Left lung (tissue), 10 donors: Measurements from ENCODE around the gene ABL1. TPM values are rescaled to one million over a fixed set of nuclear protein-coding genes. Genes with fewer than 3 reads are reported as not detected.
A peak's percentile ranks its signal among the peaks of the same experiment; 100 is the strongest.

ENCODE experiments used
- ATAC-seq: fragments of 200-7000 bp; cut with Tn5 transposase; one replicate; pipeline ENCODE4 v1.9.1; 2020; ENCODE audit warnings: moderate library complexity
- DNase-seq, 4 donors: peaks; one replicate each; pipeline ENCODE4 v3.0.0-alpha.2; 2013 to 2020
- H3K27ac ChIP-seq, 2 donors: fragments of 200-600 bp; sonication (generic) in 1 of 2; one replicate each; pipeline versions ENCODE4 v1.5.0 to v1.8.0; 2020 to 2021
- H3K27me3 ChIP-seq, 2 donors: fragments of 200-600 bp; sonication (generic) in 1 of 2; one replicate each; pipeline versions ENCODE4 v1.5.0 to v1.8.0; 2020 to 2021
- H3K36me3 ChIP-seq, 2 donors: fragments of 200-600 bp; sonication (generic) in 1 of 2; one replicate each; pipeline versions ENCODE4 v1.5.0 to v1.8.0; 2020 to 2021
- H3K4me1 ChIP-seq, 2 donors: fragments of 200-600 bp; one replicate each; pipeline ENCODE4 v1.8.0; 2021
- H3K4me3 ChIP-seq, 2 donors: fragments of 200-600 bp; sonication (generic) in 1 of 2; one replicate each; pipeline versions ENCODE4 v1.5.0 to v1.8.0; 2020 to 2021; ENCODE audit warnings: mild to moderate bottlenecking in 1 of 2
- H3K9me3 ChIP-seq, 2 donors: fragments of 200-600 bp; sonication (generic) in 1 of 2; one replicate each; pipeline versions ENCODE4 v1.5.0 to v1.8.0; 2020 to 2021
- CTCF ChIP-seq, 2 donors: fragments of 200-600 bp; sonication (generic) in 1 of 2; IDR thresholded peaks; one replicate each; pipeline versions ENCODE4 v1.5.0 to v1.8.0; 2021; ENCODE audit warnings: antibody characterized with exemption in 2 of 2
- intact Hi-C, 2 donors: fragments of 100-400 bp; cut with DNase I; formaldehyde crosslinking; loops; one replicate each; pipeline versions ENCODE4 v1.11.2 to v1.14.2; 2022
- polyA plus RNA-seq, 6 donors: library from polyadenylated mRNA; unstranded; fragments of 120-200 nt; gene quantifications; one replicate each; pipeline ENCODE4 v1.2.1, GENCODE V29; 2013; ENCODE audit not compliant: insufficient read length in 6 of 6
- total RNA-seq, 2 donors: library from RNA; stranded (reverse); fragmentation: NEBNext Ultra II Directional; extraction: Animal tissue kit (Norgen Biotek cat#: 25700); gene quantifications; one replicate each; pipeline ENCODE4 v1.2.1, GENCODE V29; 2021
- donor health status: DM: no; HTN: yes; CAD: no.
- donor health status: DM: no; HTN: no; CAD: no.

The ABL1 gene
- total and polyA plus RNA-seq, 8 donors: 55.6 to 83.3 (median 72.4) TPM

DNA sequence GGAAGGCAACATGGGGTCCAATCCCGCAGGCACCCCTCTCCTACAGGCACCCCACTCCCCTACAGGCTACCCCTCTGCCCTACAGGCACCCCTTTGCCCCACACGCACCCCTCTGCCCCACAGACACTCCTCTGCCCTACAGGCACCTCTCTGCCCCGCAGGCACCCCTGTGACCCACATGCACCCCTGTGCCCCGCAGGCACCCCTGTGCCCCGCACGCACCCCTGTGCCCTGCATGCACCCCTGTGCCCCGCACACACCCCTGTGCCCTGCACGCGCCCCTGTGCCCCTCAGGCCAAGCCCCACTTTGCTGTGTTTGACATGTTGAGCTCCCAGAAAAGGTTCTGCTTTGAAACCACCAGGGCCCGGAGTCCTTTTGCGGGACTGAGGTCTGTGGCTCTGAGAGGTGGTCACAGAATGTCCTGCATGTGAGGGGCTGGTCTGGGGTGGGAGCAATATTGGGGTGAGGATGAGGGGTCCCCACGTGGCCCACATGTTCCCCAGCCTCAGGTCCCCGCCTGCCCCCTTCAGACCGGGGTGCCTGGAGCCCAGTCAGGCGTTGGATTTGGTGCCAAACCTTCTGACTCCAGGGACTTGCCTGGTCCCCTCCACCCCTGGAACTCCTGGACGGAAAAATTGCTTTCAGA lies 62.2 kb downstream of the ABL1 start:
- H3K27ac ChIP-seq: no peak overlapping the region
- H3K36me3 ChIP-seq: peaks cover 0 to 5% of the 10 kb centered on the region in 2 donors
- TF ChIP-seq CTCF (IDR thresholded peaks at IDR 0.05): no peak
- H3K4me3 ChIP-seq: no peak overlapping the region
- peaks cover 0 to 61% of the 10 kb centered on the region in 2 donors for H3K27me3 ChIP-seq
- ATAC-seq (no peak), DNase-seq (peak in 1 of 4 donors; percentile 72)
- intact Hi-C loops: no loop called here
- no peaks in the 10 kb centered on the region for H3K9me3 ChIP-seq
- peaks cover 0 to 6% of the 10 kb centered on the region in 2 donors for H3K4me1 ChIP-seq

DNA sequence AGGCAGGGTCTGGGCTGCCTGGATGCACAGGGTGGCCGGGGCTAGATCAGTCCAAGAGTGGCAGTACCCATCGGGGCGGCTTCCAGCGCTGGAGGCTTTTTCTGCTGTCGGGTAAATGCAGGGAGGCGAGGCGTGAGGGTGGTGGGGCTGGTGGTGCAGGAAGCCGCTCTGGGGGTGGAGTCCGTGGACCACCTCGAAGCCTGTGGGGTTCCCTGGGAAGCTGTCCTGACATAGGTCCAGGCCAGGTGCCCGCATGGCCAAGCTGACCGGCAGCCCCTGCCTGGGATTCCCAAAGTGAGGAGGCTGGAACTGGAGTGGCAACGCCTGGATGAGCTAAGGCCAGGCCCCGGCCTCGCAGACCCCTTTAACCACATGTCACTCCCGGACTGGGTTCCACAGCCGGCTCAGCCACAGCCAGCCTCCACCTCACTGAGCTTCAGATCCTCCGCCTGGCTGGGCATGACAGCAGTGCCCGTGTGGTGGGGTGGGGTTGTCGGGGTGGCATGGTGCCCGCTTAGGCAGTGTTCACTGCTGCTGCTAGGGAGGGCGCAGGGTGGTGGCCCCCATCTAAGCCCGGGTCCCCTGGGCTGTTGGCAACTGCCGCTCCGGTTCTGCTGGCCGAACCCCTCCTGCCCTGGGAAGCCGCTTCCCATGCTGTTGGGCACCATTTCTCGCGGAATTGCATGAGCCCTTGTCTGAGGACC lies 62.9 kb downstream of the ABL1 start:
- peaks cover 0 to 6% of the 10 kb centered on the region in 2 donors for H3K4me1 ChIP-seq
- peaks cover 0 to 68% of the 10 kb centered on the region in 2 donors for H3K27me3 ChIP-seq
- intact Hi-C loops: no loop called here
- TF ChIP-seq CTCF (IDR thresholded peaks at IDR 0.05): no peak
- no peak overlapping the region for H3K27ac ChIP-seq
- H3K9me3 ChIP-seq: no peaks in the 10 kb centered on the region
- H3K36me3 ChIP-seq: no peaks in the 10 kb centered on the region
- H3K4me3 ChIP-seq: no peak overlapping the region
- no peak for ATAC-seq
- DNase-seq: peak in 1 of 4 donors; percentile 75

DNA sequence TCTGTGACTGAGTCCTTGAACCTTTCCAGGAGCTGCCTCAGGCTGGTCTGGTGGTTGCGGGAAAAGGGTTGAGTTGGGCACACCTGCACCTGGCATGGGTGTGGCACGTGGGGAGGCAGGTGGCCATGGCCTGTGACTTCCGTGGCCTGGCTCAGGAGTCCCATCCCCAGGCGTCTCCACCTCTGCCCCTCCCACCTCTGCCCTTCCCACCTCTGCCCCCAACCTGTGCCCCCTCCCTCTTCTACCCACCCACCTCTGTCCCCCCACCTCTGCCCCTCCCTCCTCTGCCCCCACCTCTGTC lies 63.4 kb downstream of the ABL1 start:
- peaks cover 0 to 5% of the 10 kb centered on the region in 2 donors for H3K4me1 ChIP-seq
- H3K36me3 ChIP-seq: no peaks in the 10 kb centered on the region
- TF ChIP-seq CTCF (IDR thresholded peaks at IDR 0.05): no peak
- no peaks in the 10 kb centered on the region for H3K9me3 ChIP-seq
- H3K27ac ChIP-seq: no peak overlapping the region
- DNase-seq: no peak
- intact Hi-C loops: no loop called here
- H3K4me3 ChIP-seq: no peak overlapping the region
- no peak for ATAC-seq
- peaks cover 0 to 74% of the 10 kb centered on the region in 2 donors for H3K27me3 ChIP-seq

GRCh38 chr9:130899051-130899748 lies 64.1 kb downstream of the ABL1 start:
- H3K27me3 ChIP-seq: peaks cover 0 to 80% of the 10 kb centered on the region in 2 donors
- TF ChIP-seq CTCF (IDR thresholded peaks at IDR 0.05): no peak
- H3K36me3 ChIP-seq: no peaks in the 10 kb centered on the region
- intact Hi-C loops: no loop called here
- no peak overlapping the region for H3K27ac ChIP-seq
- DNase-seq (peak in 1 of 4 donors; percentile 66), ATAC-seq (no peak)
- no peaks in the 10 kb centered on the region for H3K4me1 ChIP-seq
- no peak overlapping the region for H3K4me3 ChIP-seq
- no peaks in the 10 kb centered on the region for H3K9me3 ChIP-seq
